K562 (cell line): ENCODE results near the gene FA2H. TPM values are rescaled to one million over a fixed set of nuclear protein-coding genes. Genes with fewer than 3 reads are reported as not detected.

Experiments used
- ATAC-seq: fragments of 200-7000 bp; cut with Tn5 transposase; 3 replicates; pipeline ENCODE4 v1.9.1; 2020; ENCODE audit warnings: moderate library complexity
- BruUV-seq: library from RNA; stranded (reverse); fragments of 400-500 nt; replicated peaks from 2 replicates; lab custom pipeline; 2021; lab: Mats Ljungman, UMichigan
- CTCF ChIA-PET: fragments of 300-600 bp; formaldehyde crosslinking; extraction: SDS; loops from one replicate; lab custom pipeline; 2021; ENCODE audit warnings: low intra/inter-chr PET ratio; lab: Yijun Ruan, JAX
- POLR2A ChIA-PET: fragments of 300-600, 350-650 bp; sonication (Branson Sonifier 250); formaldehyde crosslinking; extraction: SDS; loops from one replicate; lab custom pipeline; 2021; ENCODE audit warnings: antibody characterized with exemption, inconsistent platforms; lab: Yijun Ruan, JAX
- DNase-seq, 4 experiments: peaks; one replicate each; pipeline versions ENCODE4 v3.0.0 to v3.0.0-alpha.2; 2011 to 2018; ENCODE audit warnings: low spot score in 3 of 4, mixed read lengths in 3 of 4; ENCODE audit errors: extremely low read depth in 1 of 4
- FAIRE-seq: peaks from 2 replicates; lab custom pipeline; 2011; peaks lifted over from hg19 to GRCh38; lab: Jason Lieb, UNC
- H2AFZ ChIP-seq: 2 replicates; pipeline ENCODE4 v1.6.0; 2011; ENCODE audit warnings: low read depth, low read length, control low read depth, inconsistent platforms
- H3K27ac ChIP-seq: fragments of 200-600 bp; 3 replicates; pipeline ENCODE4 v1.8.0; 2011; ENCODE audit warnings: low read depth, mild to moderate bottlenecking, control low read depth, inconsistent platforms, low read length, moderate library complexity, mixed read lengths; ENCODE audit errors: extremely low read depth
- H3K27me3 ChIP-seq, 2 experiments: fragments of 300-600 bp in 1 of 2; 2 replicates in 1 of 2; 3 replicates in 1 of 2; pipeline versions ENCODE4 v1.6.0 to v1.8.0; 2011; ENCODE audit warnings: inconsistent platforms in 2 of 2, low read length in 2 of 2, mild to moderate bottlenecking in 1 of 2, mixed read lengths in 1 of 2, moderate library complexity in 1 of 2; ENCODE audit not compliant: control insufficient read depth in 2 of 2, insufficient read depth in 2 of 2
- H3K36me3 ChIP-seq: fragments of 300-600 bp; 3 replicates; pipeline ENCODE4 v1.8.0; 2011; ENCODE audit warnings: mild to moderate bottlenecking, low read length, inconsistent platforms; ENCODE audit not compliant: control insufficient read depth, insufficient read depth
- H3K4me1 ChIP-seq, 2 experiments: fragments of 200-600 bp in 1 of 2; replicated peaks in 1 of 2; 2 replicates in 1 of 2; 3 replicates in 1 of 2; pipeline versions ENCODE4 v1.5.1 to v1.8.0; 2011; ENCODE audit warnings: inconsistent platforms in 2 of 2, low read length in 2 of 2, mild to moderate bottlenecking in 1 of 2, mixed read lengths in 1 of 2, moderate library complexity in 1 of 2; ENCODE audit not compliant: control insufficient read depth in 2 of 2, insufficient read depth in 2 of 2
- H3K4me2 ChIP-seq: 2 replicates; pipeline ENCODE4 v1.6.1; 2011; ENCODE audit warnings: low read length, control low read depth, inconsistent platforms, mixed read lengths; ENCODE audit not compliant: insufficient read depth
- H3K4me3 ChIP-seq: fragments of 200-600 bp; sonication (generic), shearing (Covaris generic); 2 replicates; pipeline ENCODE4 v1.5.1; 2016; ENCODE audit warnings: control low read depth, inconsistent platforms
- H3K79me2 ChIP-seq: fragments of 200-600 bp; 3 replicates; pipeline ENCODE4 v1.8.0; 2011; ENCODE audit warnings: low read length, inconsistent platforms; ENCODE audit not compliant: control insufficient read depth, insufficient read depth
- H3K9ac ChIP-seq, 2 experiments: 2 replicates each; pipeline versions ENCODE4 v1.6.0 to v1.6.1; 2011; ENCODE audit warnings: low read depth in 2 of 2, low read length in 2 of 2, control low read depth in 1 of 2, inconsistent platforms in 1 of 2, mild to moderate bottlenecking in 1 of 2, mixed read lengths in 1 of 2; ENCODE audit not compliant: insufficient read depth in 1 of 2
- H3K9me1 ChIP-seq: one replicate; pipeline ENCODE4 v1.6.0; 2011; ENCODE audit warnings: inconsistent platforms, mild to moderate bottlenecking, low read length, moderate library complexity; ENCODE audit not compliant: control insufficient read depth, insufficient read depth
- H3K9me3 ChIP-seq: replicated peaks from 2 replicates; pipeline ENCODE4 v1.5.1; 2011; ENCODE audit warnings: low read depth, low read length, inconsistent platforms; ENCODE audit not compliant: control insufficient read depth, insufficient read depth
- H4K20me1 ChIP-seq: replicated peaks from 2 replicates; pipeline ENCODE4 v1.6.1; 2011; ENCODE audit warnings: low read length, inconsistent platforms, mixed read lengths; ENCODE audit not compliant: control insufficient read depth, insufficient read depth
- ARHGAP35 ChIP-seq: fragments of 450-650 bp; IDR thresholded peaks from 2 replicates; pipeline ENCODE4 v1.6.1; 2018; ENCODE audit not compliant: partially characterized antibody
- BRCA1 ChIP-seq, 2 experiments: fragments of 450-650 bp in 1 of 2; sonication (generic) in 1 of 2; formaldehyde crosslinking in 1 of 2; IDR thresholded peaks; 2 replicates each; pipeline versions ENCODE4 v1.5.0 to v1.6.1; 2017 to 2020; ENCODE audit warnings: mild to moderate bottlenecking in 1 of 2, missing genetic modification reagents in 1 of 2
- GTF2E2 ChIP-seq: fragments of 200-800 bp; sonication (Bioruptor generic); IDR thresholded peaks from 2 replicates; pipeline ENCODE4 v1.6.1; 2016; ENCODE audit warnings: missing genetic modification characterization, missing compliant biosample characterization
- HDAC6 ChIP-seq: IDR thresholded peaks from 2 replicates; pipeline ENCODE4 v1.6.1; 2012; ENCODE audit warnings: low read depth, mild to moderate bottlenecking, control low read depth, inconsistent platforms, low read length, moderate library complexity
- JUN ChIP-seq, 2 experiments: sonication (generic) in 1 of 2; formaldehyde crosslinking in 1 of 2; IDR thresholded peaks; 2 replicates each; pipeline versions ENCODE4 v1.6.1 to v1.8.0; 2012 to 2022; ENCODE audit warnings: borderline replicate concordance in 2 of 2, mild to moderate bottlenecking in 2 of 2, improper control_type of control experiment in 1 of 2, low read depth in 1 of 2, low read length in 1 of 2, missing genetic modification reagents in 1 of 2
- NCOR1 ChIP-seq: fragments of 450-650 bp; IDR thresholded peaks from 2 replicates; pipeline ENCODE4 v1.6.1; 2016; ENCODE audit warnings: mild to moderate bottlenecking, moderate library complexity
- POLR3A ChIP-seq: IDR thresholded peaks from 2 replicates; pipeline ENCODE4 v1.6.1; 2011; ENCODE audit warnings: borderline replicate concordance, mild to moderate bottlenecking, moderate library complexity; ENCODE audit not compliant: insufficient read length, insufficient read depth; ENCODE audit errors: extremely low read depth
- RCOR1 ChIP-seq, 2 experiments: IDR thresholded peaks; 2 replicates each; pipeline ENCODE4 v1.6.1; 2012; ENCODE audit warnings: low read depth in 2 of 2, low read length in 2 of 2, borderline replicate concordance in 1 of 2, improper control_type of control experiment in 1 of 2
- SRSF3 ChIP-seq: fragments of 200-400 bp; formaldehyde crosslinking; IDR thresholded peaks from 2 replicates; pipeline ENCODE4 v1.6.1; 2016; ENCODE audit warnings: mild to moderate bottlenecking, low read length, moderate library complexity; ENCODE audit not compliant: insufficient read depth
- TAF15 ChIP-seq: fragments of 200-400 bp; formaldehyde crosslinking; IDR thresholded peaks from 2 replicates; pipeline ENCODE4 v1.6.1; 2017; ENCODE audit warnings: mild to moderate bottlenecking, low read depth, low read length, moderate library complexity
- TAF7 ChIP-seq: fragments of 450-650 bp; IDR thresholded peaks from 2 replicates; pipeline ENCODE4 v1.6.1; 2016; ENCODE audit warnings: missing genetic modification characterization, missing compliant biosample characterization
- TSC22D4 ChIP-seq: fragments of 450-650 bp; IDR thresholded peaks from 2 replicates; pipeline ENCODE4 v1.6.1; 2016; ENCODE audit warnings: missing genetic modification characterization, missing biosample characterization, control low read depth
- XRCC3 ChIP-seq: fragments of 450-650 bp; IDR thresholded peaks from 2 replicates; pipeline ENCODE4 v1.6.1; 2017; ENCODE audit warnings: mild to moderate bottlenecking, moderate library complexity
- ZBTB7A ChIP-seq: IDR thresholded peaks from 2 replicates; pipeline ENCODE4 v1.6.1; 2011; ENCODE audit warnings: low read depth, mild to moderate bottlenecking, low read length, moderate library complexity, borderline replicate concordance; ENCODE audit not compliant: control insufficient read depth
- ZFP1 ChIP-seq: fragments of 450-650 bp; formaldehyde crosslinking; IDR thresholded peaks from 2 replicates; pipeline ENCODE4 v1.4.0; 2020; ENCODE audit warnings: mild to moderate bottlenecking, mixed read lengths
- ZKSCAN8 ChIP-seq: fragments of 200-800 bp; sonication (Bioruptor generic); IDR thresholded peaks from 2 replicates; pipeline ENCODE4 v1.6.1; 2016; ENCODE audit warnings: missing genetic modification characterization, missing compliant biosample characterization
- WGBS: fragments of 100-300 bp; shearing (Covaris generic); methylation state at CpG from one replicate; pipeline ENCODE4 v1.1.6; 2016; ENCODE audit warnings: low coverage, mixed read lengths; ENCODE audit not compliant: insufficient coverage; ENCODE audit errors: missing lambda C conversion rate; 5-methylcytosine and 5-hydroxymethylcytosine counted together
- in situ Hi-C: fragments of 300-500 bp; cut with MboI; formaldehyde crosslinking; loops from 4 replicates; pipeline ENCODE4 v1.15.0; 2018; ENCODE audit warnings: inconsistent platforms, mixed read lengths
- intact Hi-C: fragments of 100-400 bp; cut with micrococcal nuclease; formaldehyde crosslinking; loops from 2 replicates; pipeline ENCODE4 v1.14.2; 2022
- polyA plus RNA-seq, 8 experiments: library from polyadenylated mRNA; depleted of rRNA in 4 of 8; stranded (reverse) in 5 of 8; unstranded in 3 of 8; fragments of >200 nt; fragmentation: Nextera tagmentation in 2 of 8; fragmentation: Illumina TruSeq in 1 of 8; extraction: Ambion mirVana in 2 of 8; extraction: Trizol in 1 of 8; gene quantifications; 2 replicates each; pipeline versions ENCODE4 v1.2.1 to v1.2.3, GENCODE V29; 2011 to 2014; ENCODE audit warnings: inconsistent platforms in 1 of 8, missing spikeins in 1 of 8
- total RNA-seq, 7 experiments: library from RNA; depleted of rRNA in 6 of 7; stranded (reverse); fragments of >200 nt in 6 of 7; fragmentation: Illumina TruSeq in 2 of 7; extraction: Trizol in 2 of 7; gene quantifications; 2 replicates each; pipeline versions ENCODE4 v1.2.1 to v1.2.3, GENCODE V29; 2011 to 2021; ENCODE audit warnings: low replicate concordance in 1 of 7
- TF ChIP-seq, protein P1 (sequence below): sonication (generic); formaldehyde crosslinking; IDR thresholded peaks from 2 replicates; pipeline ENCODE4 v1.5.0; 2020; ENCODE audit warnings: missing genetic modification reagents

Gene FA2H
- total and polyA plus RNA-seq, 9 of the 15 experiments (the other 6 are each of a cell fraction or from before 2014, with no cell fraction given) = not detected

- Histone ChIP-seq H2AFZ (no peak overlapping the region), H3K79me2 (no peaks in the 10 kb centered on the region), H3K4me2 (no peak overlapping the region), H3K4me3 (no peak overlapping the region), H3K4me1 (peaks cover 12 to 36% of the 10 kb centered on the region in 2 experiments; a peak in 4 of 5 replicates), H3K36me3 (no peaks in the 10 kb centered on the region), H3K9me1 (no peaks in the 10 kb centered on the region), H3K27ac (no peak overlapping the region), H3K27me3 (peaks cover 10 to 60% of the 10 kb centered on the region in 2 experiments; a peak in 4 of 5 replicates), H3K9me3 (no peaks in the 10 kb centered on the region), H4K20me1 (no peaks in the 10 kb centered on the region; the same call in 1 of the 2 replicates), H3K9ac (0 out of 4 replicates have a peak overlapping the region, but pooled peaks of 1 of the 2 experiments have one; percentile 59)
- ATAC-seq (no peak), FAIRE-seq (no peak), DNase-seq (no peak)
- in situ Hi-C loops = no loop called here
- intact Hi-C loops = no loop called here
- TF ChIP-seq ZBTB7A (no peak), XRCC3 (no peak), SRSF3 (no peak), ARHGAP35 (no peak), TAF7 (no peak), ZFP1 (CRISPR knock-in tag) (no peak), JUN (IDR thresholded peaks at IDR 0.05; ENCODE audit: borderline replicate concordance, low read depth, low read length) (no peak), JUN (CRISPR knock-in tag; IDR thresholded peaks at IDR 0.05; ENCODE audit: borderline replicate concordance) (no peak), TAF15 (no peak), GTF2E2 (tag) (no peak), BRCA1 (IDR thresholded peaks at IDR 0.05) (no peak), BRCA1 (CRISPR knock-in tag; IDR thresholded peaks at IDR 0.05) (no peak), ZKSCAN8 (CRISPR knock-in tag) (no peak), HDAC6 (no peak), TSC22D4 (tag) (no peak), POLR3A (no peak), RCOR1 (IDR thresholded peaks at IDR 0.05; ENCODE audit: borderline replicate concordance in 1 of 2, low read depth in 2 of 2, low read length in 2 of 2) (no peak), NCOR1 (no peak)
- TF ChIP-seq, protein P1, sequence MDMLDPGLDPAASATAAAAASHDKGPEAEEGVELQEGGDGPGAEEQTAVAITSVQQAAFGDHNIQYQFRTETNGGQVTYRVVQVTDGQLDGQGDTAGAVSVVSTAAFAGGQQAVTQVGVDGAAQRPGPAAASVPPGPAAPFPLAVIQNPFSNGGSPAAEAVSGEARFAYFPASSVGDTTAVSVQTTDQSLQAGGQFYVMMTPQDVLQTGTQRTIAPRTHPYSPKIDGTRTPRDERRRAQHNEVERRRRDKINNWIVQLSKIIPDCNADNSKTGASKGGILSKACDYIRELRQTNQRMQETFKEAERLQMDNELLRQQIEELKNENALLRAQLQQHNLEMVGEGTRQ (CRISPR knock-in tag) = no peak
- BruUV-seq = no TSS peak
- POLR2A ChIA-PET = interaction anchor here (0.5 to 1.9 kb wide), 6 partner anchors 8 to 109 kb away, joined by 3 to 5 read pairs (median 3); partner anchors contain the start of gene FA2H
- WGBS = 18% methylated on average over 6 of the region's 11 CpGs
- CTCF ChIA-PET = no interaction called here
These were observed 35.8 kb downstream of the FA2H start for GRCh38 chr16:74738816-74739215.
